ENCODE measurements around the gene ATP6V1G2. TPM values are rescaled to one million over a fixed set of nuclear protein-coding genes. Genes with fewer than 3 reads are reported as not detected.

Gene ATP6V1G2
- total and polyA plus RNA-seq, 2 of the 8 experiments (the other 6 are each of a cell fraction or from before 2014, with no cell fraction given), result 3.0 to 5.7 TPM

GRCh38 chr6:31556307-31556706 is 9.9 kb upstream of the ATP6V1G2 start:
- Histone ChIP-seq H3K36me3 (ENCODE audit: control insufficient read depth in 2 of 4, insufficient read depth in 4 of 4, low read length in 3 of 4) (peaks cover 2 to 15% (median 5%) of the 10 kb centered on the region in 4 experiments; a peak in 5 of 8 replicates), H4K20me1 (replicated peaks in 1 of 2; ENCODE audit: control insufficient read depth in 1 of 2, insufficient read depth in 2 of 2, low read length in 2 of 2) (no peaks in the 10 kb centered on the region), H4K5ac (ENCODE audit: insufficient read length, low read depth, low read length) (no peak overlapping the region), H3K4me2 (ENCODE audit: insufficient read depth in 1 of 2, low read depth in 2 of 2, low read length in 2 of 2) (no peak overlapping the region), H3K23me2 (ENCODE audit: low read depth, low read length) (no peaks in the 10 kb centered on the region), H3K79me1 (ENCODE audit: low read depth, low read length) (no peaks in the 10 kb centered on the region), H3K23ac (ENCODE audit: insufficient read length) (no peak overlapping the region), H2BK15ac (ENCODE audit: low read length) (no peak overlapping the region), H3K4ac (replicated peaks; ENCODE audit: insufficient read length, low read depth, low read length) (no peak overlapping the region), H3K79me2 (ENCODE audit: control insufficient read depth in 1 of 2, insufficient read depth in 2 of 2, low read length in 2 of 2) (no peaks in the 10 kb centered on the region), H3K56ac (replicated peaks; ENCODE audit: insufficient read length, low read depth, low read length) (no peak overlapping the region), H3K4me1 (replicated peaks in 1 of 4; ENCODE audit: control insufficient read depth in 3 of 4, insufficient read depth in 4 of 4, low read length in 3 of 4) (no peaks in the 10 kb centered on the region), H3K4me3 (ENCODE audit: extremely low read depth in 1 of 4, insufficient read depth in 2 of 4, low read depth in 3 of 4, low read length in 4 of 4) (no peak overlapping the region), H4K8ac (ENCODE audit: extremely low read depth, insufficient read depth, low read length) (no peak overlapping the region), H3K27me3 (replicated peaks in 1 of 4; ENCODE audit: control insufficient read depth in 3 of 4, extremely low read depth in 1 of 4, insufficient read depth in 3 of 4, low read length in 3 of 4) (no peaks in the 10 kb centered on the region), H4K91ac (replicated peaks; ENCODE audit: insufficient read length, low read length) (no peak overlapping the region), H2AK5ac (ENCODE audit: low read depth, low read length) (no peak overlapping the region), H3K14ac (ENCODE audit: insufficient read length) (no peak overlapping the region), H2BK5ac (ENCODE audit: low read depth, low read length) (no peak overlapping the region), H2BK20ac (ENCODE audit: low read length) (no peak overlapping the region), H3K18ac (ENCODE audit: extremely low read depth, low read length) (no peak overlapping the region), H2AFZ (ENCODE audit: low read length) (no peak overlapping the region), H3K9ac (replicated peaks in 1 of 4; ENCODE audit: extremely low read depth in 1 of 4, low read depth in 3 of 4, low read length in 3 of 4) (no peak overlapping the region), H2BK12ac (ENCODE audit: low read depth, low read length) (no peak overlapping the region), H3K9me3 (ENCODE audit: insufficient read depth in 2 of 2, low read depth in 1 of 2, low read length in 1 of 2) (no peaks in the 10 kb centered on the region), H2BK120ac (replicated peaks; ENCODE audit: low read depth, low read length) (no peak overlapping the region), H3K27ac (ENCODE audit: low read depth, low read length) (no peak overlapping the region)
- DNase-seq (ENCODE audit: low read depth in 1 of 2, low spot score in 2 of 2) (no peak), FAIRE-seq (no peak)
- ChIA-PET CTCF (ENCODE audit: partially characterized antibody) (interaction anchor here (0.6 to 24.7 kb wide), 7 partner anchors 10 to 45 kb away, joined by 3 to 613 read pairs (median 6); partner anchors contain the start of genes ATP6V1G2, LST1, LTB and NCR3), POLR2A (ENCODE audit: partially characterized antibody) (interaction anchor here (1.1 to 10.9 kb wide), 7 partner anchors 9 to 71 kb away, joined by 3 to 110 read pairs (median 5); partner anchors contain the start of genes ATP6V1G2, DDX39B, LTB and NFKBIL1)
- 95% methylated on average over 3 of the region's 3 CpGs; no CpG with 5 or more reads in 1 of the 2 experiments for WGBS, 2 experiments (ENCODE audit: extremely low coverage in 1 of 2, insufficient coverage in 1 of 2, insufficient read length in 1 of 2, insufficient replicate concordance in 2 of 2, low coverage in 1 of 2, low lambda C conversion rate in 2 of 2, missing lambda C conversion rate in 1 of 2)
- TF ChIP-seq POU5F1 (IDR thresholded peaks at IDR 0.05; ENCODE audit: low read depth, low read length) (no peak), KDM4A (IDR thresholded peaks at IDR 0.05; ENCODE audit: low read depth, low read length, severe bottlenecking) (no peak)

All from H1 (cell line).